HG02884 (cell line): ENCODE results near the gene KRTAP10-4.
"Not testable (repeated sequence)": the region's sequence is repeated elsewhere in the genome, so short reads cannot be mapped to it uniquely, and the experiment has no call there.

Source experiments
- ATAC-seq: cut with Tn5 transposase; IDR thresholded peaks from one replicate; pipeline ENCODE4 v1.9.1; 2021; ENCODE audit warnings: mild to moderate bottlenecking, moderate library complexity; ENCODE audit not compliant: unreplicated experiment

KRTAP10-4 gene

GRCh38 chr21:44533891-44534627 lies 39.5 kb upstream of the KRTAP10-4 start:
- no peak for ATAC-seq

GRCh38 chr21:44534688-44535087 lies 38.8 kb upstream of the KRTAP10-4 start:
- ATAC-seq = no peak

GRCh38 chr21:44535963-44536362 lies 37.6 kb upstream of the KRTAP10-4 start:
- no peak for ATAC-seq

GRCh38 chr21:44537930-44538911 lies 35.3 kb upstream of the KRTAP10-4 start:
- ATAC-seq = no peak

- no peak for ATAC-seq
These were observed 34.5 kb upstream of the KRTAP10-4 start for GRCh38 chr21:44539046-44539445.

- ATAC-seq = no peak
These were observed 33.4 kb upstream of the KRTAP10-4 start, which contains the start of gene KRTAP10-1 for GRCh38 chr21:44539991-44540666. KRTAP10-1 (minus strand) TSS chr21:44540195; CDS start chr21:44540150, 45 bp downstream.

- no peak for ATAC-seq
These were observed 32.7 kb upstream of the KRTAP10-4 start for GRCh38 chr21:44540741-44541288.

- ATAC-seq = no peak
These were observed 30.8 kb upstream of the KRTAP10-4 start for GRCh38 chr21:44542716-44543115.

- no peak for ATAC-seq
These were observed 29.0 kb upstream of the KRTAP10-4 start for GRCh38 chr21:44544566-44544965.

GRCh38 chr21:44547656-44548331 lies 25.7 kb upstream of the KRTAP10-4 start:
- no peak for ATAC-seq

GRCh38 chr21:44548381-44548780 lies 25.1 kb upstream of the KRTAP10-4 start:
- ATAC-seq = no peak

GRCh38 chr21:44548922-44549321 lies 24.6 kb upstream of the KRTAP10-4 start:
- ATAC-seq = no peak

- ATAC-seq = no peak
These were observed 23.9 kb upstream of the KRTAP10-4 start for GRCh38 chr21:44549525-44550211.

GRCh38 chr21:44550285-44550684 lies 23.2 kb upstream of the KRTAP10-4 start:
- ATAC-seq = not testable (repeated sequence)

GRCh38 chr21:44550807-44551206 lies 22.7 kb upstream of the KRTAP10-4 start:
- no peak for ATAC-seq

- no peak for ATAC-seq
These were observed 22.1 kb upstream of the KRTAP10-4 start, which contains the start of gene KRTAP10-2 for GRCh38 chr21:44551340-44551961. KRTAP10-2 (minus strand) TSS chr21:44551505; CDS start chr21:44551458, 47 bp downstream.

- ATAC-seq = no peak
These were observed 21.4 kb upstream of the KRTAP10-4 start for GRCh38 chr21:44552136-44552535.

GRCh38 chr21:44552681-44553080 lies 20.8 kb upstream of the KRTAP10-4 start:
- no peak for ATAC-seq
